HEK293T (cell line): ENCODE data around the gene SULT1B1.

Source experiments
- FOXA1 ChIP-seq: fragments of 450-650 bp; IDR thresholded peaks from 2 replicates; pipeline ENCODE4 v1.6.1; 2016; ENCODE audit warnings: mild to moderate bottlenecking
- FOXK2 ChIP-seq: fragments of 450-650 bp; IDR thresholded peaks from 2 replicates; pipeline ENCODE4 v1.6.1; 2016; ENCODE audit warnings: mild to moderate bottlenecking
- ZNF384 ChIP-seq: fragments of 450-650 bp; IDR thresholded peaks from 2 replicates; pipeline ENCODE4 v1.6.1; 2016

- no peak for TF ChIP-seq ZNF384
- no peak for TF ChIP-seq FOXK2
- no peak for TF ChIP-seq FOXA1
These were observed 26.1 kb upstream of the SULT1B1 start for GRCh38 chr4:69786547-69786946.
